ENCODE data around the gene KIF5C.

Gene KIF5C

DNA sequence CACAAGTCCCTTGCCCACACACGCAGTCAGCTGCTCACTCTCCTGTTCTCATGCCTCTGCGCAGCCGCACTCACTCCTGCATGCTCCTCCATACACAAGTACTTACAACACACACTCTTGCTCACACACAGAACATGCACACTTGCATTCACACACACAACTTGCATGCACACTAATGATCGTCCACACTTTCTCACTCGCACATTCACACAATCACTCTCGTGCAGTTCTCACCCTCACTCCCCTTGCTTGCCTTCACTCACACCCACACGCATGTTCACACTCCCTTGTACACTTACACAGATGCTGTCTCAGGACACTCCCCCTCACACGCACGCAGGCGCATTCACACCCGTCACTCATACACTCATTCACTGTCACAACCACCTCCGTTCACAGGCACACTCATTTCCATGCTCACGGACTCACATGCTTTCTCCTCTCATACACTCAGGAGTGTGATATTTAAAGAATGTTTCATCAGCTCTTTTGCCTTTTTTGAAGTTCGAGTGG is 127.4 kb downstream of the KIF5C start:
- TF ChIP-seq ZFX (IDR thresholded peaks at IDR 0.05), result no peak
- TF ChIP-seq, protein P1, sequence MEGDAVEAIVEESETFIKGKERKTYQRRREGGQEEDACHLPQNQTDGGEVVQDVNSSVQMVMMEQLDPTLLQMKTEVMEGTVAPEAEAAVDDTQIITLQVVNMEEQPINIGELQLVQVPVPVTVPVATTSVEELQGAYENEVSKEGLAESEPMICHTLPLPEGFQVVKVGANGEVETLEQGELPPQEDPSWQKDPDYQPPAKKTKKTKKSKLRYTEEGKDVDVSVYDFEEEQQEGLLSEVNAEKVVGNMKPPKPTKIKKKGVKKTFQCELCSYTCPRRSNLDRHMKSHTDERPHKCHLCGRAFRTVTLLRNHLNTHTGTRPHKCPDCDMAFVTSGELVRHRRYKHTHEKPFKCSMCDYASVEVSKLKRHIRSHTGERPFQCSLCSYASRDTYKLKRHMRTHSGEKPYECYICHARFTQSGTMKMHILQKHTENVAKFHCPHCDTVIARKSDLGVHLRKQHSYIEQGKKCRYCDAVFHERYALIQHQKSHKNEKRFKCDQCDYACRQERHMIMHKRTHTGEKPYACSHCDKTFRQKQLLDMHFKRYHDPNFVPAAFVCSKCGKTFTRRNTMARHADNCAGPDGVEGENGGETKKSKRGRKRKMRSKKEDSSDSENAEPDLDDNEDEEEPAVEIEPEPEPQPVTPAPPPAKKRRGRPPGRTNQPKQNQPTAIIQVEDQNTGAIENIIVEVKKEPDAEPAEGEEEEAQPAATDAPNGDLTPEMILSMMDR (conservative IDR thresholded peaks at IDR 0.05), result no peak
- H3K27ac ChIP-seq, result no peak overlapping the region

DNA sequence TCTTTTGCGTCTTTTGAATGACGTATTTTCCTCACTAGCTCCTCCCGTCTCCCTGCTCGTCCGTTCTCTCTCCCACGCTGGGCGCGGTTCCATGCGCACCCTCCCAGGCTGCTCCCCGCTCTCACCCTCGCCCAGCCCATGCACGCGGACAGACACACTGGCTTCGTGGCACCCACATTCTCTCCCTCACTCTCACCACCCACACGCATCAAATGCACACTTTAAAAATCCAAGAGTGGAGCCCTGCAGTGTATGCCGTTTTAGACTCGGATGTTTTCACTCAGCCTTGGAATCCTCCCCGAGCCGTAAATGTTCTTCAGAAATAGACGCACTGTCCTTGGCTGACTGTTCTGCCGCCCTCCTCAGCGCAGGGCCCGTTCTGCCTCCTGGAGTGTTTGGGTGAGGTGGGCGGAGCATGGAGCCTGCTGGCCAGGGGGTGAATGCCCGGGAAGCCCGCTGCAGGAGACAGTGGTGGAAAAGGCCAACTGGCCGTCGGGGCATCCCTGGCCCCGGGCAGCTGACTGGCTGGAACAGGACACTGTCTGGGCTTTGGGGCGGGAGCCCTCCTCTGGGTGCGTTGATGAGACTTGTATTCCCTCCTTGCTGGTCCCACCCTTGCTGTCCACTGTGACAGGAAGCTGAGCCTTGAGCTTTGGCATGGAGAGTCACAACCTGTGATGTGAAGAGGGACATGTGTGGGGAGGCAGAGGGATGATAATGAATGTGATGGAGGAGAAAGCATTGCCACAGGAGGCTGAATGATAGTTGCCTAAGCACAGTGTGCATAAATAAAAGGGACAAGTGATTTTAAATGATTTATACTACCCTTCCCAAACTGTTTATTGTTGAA is 128.1 kb downstream of the KIF5C start:
- no peak overlapping the region for H3K27ac ChIP-seq
- TF ChIP-seq, protein P1 (conservative IDR thresholded peaks at IDR 0.05), result no peak
- TF ChIP-seq ZFX (IDR thresholded peaks at IDR 0.05), result no peak

DNA sequence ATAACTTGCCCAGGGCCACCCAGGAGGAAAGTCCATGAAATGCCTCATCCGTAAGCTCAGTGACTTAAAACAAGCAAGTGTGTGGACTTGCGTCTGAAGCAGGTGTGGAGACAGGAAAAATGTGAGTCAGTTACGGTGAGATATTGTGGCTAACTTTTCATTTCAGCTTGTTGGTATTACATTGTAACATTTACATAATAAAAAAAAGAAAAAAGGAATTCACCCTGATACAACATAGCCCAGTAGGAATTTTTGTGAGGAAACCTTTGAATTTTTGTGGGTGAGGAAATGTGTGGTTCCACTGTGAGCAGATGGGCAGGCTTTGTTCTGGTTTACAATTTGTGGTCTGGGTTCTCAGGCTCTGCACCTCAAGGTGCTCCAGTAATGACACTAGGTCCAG is 129.8 kb downstream of the KIF5C start:
- TF ChIP-seq, protein P1 (conservative IDR thresholded peaks at IDR 0.05), result no peak
- no peak for TF ChIP-seq ZFX (IDR thresholded peaks at IDR 0.05)
- H3K27ac ChIP-seq, result no peak overlapping the region

DNA sequence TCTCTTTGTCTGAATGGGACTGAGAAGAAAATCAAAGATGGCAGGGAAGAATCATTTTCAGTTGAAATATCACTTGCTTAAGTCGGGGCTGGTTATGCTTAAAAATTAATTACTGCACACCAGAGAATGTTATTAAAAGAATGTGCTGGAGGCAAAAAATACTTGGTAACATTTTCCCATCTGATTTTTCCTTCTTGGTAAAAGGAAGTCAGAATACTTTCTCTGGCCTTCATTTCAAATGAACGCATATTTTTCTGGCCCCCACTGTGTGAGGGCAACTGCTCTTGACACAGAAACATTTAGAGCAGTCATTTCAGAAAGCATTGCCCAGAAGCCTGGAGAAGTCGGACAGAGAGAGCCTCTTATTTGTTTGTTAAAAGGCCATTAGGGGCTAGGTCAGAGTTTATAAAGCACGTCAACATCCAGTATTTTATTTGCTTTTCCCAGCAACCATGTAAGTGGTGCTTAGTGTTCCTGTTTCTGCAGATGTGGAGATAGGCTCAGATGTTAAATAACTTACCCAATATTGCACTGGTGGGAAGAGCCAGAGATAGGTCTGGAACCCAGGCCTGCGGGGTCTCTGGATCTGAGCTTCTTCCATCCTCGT is 130.5 kb downstream of the KIF5C start:
- TF ChIP-seq, protein P1 (conservative IDR thresholded peaks at IDR 0.05), result no peak
- no peak for TF ChIP-seq ZFX (IDR thresholded peaks at IDR 0.05)
- H3K27ac ChIP-seq, result no peak overlapping the region; the same call in 1 of the 2 replicates

DNA sequence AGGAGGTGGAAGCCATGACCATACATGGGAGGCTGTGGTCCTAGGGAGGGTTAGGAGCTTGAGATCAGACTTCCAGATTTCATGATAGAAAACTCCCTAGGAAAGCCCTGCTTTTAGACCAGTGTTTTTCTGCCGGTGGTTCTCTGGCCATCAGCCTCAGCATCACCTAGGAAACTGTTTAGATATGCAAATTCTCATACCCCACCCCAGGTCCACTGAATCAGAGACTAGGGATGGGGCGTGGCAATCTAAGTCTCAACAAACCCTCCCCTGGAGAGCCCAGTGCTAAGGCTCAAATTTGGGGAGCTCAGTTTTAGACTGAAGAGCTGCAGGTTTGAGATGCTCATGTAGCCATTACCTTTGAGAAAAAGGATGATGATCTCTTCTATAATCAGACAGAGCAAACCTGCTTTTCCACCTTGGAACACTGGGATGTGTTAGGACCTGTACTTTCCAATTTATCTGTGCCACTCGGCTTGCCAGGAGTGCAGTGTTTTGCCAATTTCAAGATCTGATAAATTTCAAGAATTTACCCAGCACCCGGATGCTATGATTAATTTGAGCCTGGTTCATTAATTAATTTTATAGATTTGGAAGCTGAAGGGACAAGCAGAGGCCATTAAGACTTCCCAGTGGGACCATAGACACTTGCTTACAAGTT is 132.0 kb downstream of the KIF5C start:
- peak overlapping the region; percentile 41 for H3K27ac ChIP-seq
- TF ChIP-seq ZFX (IDR thresholded peaks at IDR 0.05), result no peak
- TF ChIP-seq, protein P1 (conservative IDR thresholded peaks at IDR 0.05), result no peak

DNA sequence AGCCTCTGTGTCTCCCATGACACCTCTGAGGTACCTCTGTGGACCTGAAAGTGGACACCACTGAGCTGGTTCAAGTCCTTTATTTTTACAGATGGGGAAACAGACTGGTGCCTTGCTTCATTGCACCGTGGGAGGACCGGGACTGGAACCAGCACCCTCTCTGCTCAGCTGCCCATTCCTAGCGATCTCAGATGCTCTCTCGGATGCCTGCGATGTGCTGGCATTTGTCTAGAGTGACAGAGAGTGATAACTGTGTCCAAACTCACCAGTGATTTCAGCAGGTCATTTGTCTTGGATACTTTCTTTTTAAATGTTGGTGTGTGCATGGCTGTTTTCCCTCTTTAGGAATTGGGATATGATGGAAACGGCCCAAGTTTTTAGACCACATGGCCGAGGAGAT is 133.4 kb downstream of the KIF5C start:
- TF ChIP-seq, protein P1 (conservative IDR thresholded peaks at IDR 0.05), result no peak
- TF ChIP-seq ZFX (IDR thresholded peaks at IDR 0.05), result no peak
- no peak overlapping the region for H3K27ac ChIP-seq

Data from C4-2B (cell line).